HG03354 (cell line): ENCODE data around the gene ATOSB.

Experiments
- ATAC-seq: cut with Tn5 transposase; IDR thresholded peaks from one replicate; pipeline ENCODE4 v1.9.1; 2021; ENCODE audit warnings: mild to moderate bottlenecking; ENCODE audit not compliant: unreplicated experiment, poor library complexity, severe bottlenecking

ATOSB gene

DNA sequence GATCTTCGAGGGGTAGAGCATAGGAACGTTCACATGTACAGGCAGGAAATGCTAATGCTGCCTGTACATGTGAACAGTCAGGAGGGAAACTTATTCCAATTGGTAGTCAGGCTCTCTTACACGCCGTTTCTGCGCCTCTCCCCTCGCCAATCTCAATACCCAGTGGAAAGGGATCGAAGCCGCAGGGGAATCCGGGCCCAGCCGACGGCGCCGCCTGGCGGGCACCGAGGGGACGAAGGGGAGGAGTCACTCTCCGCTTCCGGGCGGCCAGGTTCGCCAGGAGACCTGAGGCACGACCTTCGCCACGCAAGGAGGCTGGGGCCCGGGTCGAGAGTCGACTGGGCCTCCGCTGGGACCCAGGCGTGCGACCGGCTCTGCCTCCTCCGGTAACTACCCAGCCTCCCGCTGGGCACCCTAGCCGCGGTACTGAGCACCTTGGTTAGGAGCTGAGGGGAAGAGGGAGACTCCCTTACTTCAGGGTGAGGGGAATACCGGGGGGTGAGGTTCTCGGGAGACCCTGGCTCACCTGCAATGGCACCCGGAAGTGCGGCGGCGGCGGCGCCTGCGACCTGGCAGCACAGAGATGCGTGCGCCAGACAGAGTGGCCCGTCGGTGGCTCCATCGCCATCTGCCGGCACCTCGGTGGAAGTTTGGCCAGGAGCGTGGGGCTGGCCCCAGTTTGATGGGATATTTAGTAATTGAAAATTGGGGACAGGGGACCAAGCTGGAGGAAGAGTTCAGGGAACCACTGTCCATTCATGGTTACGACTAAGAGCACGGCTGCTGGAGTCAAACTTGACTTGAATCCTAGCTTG lies 19.4 kb downstream of the ATOSB start, which contains the start of gene PIGO:
Gene PIGO, minus strand, starts transcription at position 557 of the 815 bp plus-strand sequence. CDS start 1,026 bp downstream, outside the sequence.
- peak; percentile 92 for ATAC-seq

DNA sequence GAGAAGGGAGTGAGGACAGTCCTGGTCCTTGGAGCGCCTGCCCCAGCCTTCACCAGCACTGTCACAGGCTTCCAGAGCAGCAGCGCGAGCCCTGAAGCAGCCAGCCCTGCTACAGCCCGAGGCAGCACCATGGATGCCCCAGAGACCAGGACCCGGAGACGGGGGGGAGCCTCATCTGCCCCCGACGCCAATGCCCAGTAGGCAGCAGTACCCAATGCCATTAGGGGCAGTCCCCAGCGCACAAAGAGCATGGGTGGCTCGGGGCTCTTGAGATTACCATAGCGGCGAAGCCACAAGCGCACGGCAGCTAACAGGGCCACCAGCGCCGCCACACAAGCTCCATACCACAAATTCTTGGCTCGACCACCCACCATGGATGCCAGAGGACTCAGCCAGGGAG lies 24.1 kb downstream of the ATOSB start:
- ATAC-seq, result no peak

DNA sequence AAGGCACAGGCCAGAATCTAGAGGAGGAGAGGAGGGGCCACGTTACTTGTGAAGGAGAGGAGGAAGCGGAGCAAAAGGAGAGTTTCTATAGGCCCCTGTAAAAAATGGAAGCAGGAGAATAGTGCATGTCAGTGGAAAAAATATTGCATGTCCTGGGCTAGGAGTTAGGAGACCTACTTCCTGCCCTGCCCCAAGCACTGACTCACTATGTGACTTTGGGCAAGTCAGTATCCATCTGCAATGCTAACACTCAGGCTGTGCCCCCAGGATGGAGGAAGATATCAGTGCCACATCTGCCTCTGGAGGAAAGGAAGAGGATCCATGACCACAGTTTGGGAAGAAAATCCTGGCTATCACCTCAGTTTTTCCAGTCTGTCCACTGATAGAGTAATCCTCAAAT lies 26.2 kb downstream of the ATOSB start:
- no peak for ATAC-seq

DNA sequence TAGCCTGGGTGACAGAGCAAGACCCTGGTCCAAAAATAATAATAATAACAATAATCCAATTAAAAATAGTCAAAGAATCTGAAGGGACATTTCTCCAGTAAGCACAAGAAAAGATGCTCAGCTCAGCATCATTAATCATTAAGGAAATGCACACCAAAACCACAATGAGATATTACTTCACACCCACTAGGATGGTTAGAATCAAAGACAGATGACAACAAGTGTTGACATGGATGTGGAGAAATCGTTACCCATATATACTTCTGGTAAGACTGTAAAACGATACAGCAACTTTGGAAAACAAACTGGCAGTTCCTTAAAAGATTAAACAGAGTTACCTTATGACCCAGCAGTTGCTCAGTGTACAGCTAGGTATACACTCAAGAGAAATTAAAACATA lies 30.6 kb downstream of the ATOSB start:
- no peak for ATAC-seq

DNA sequence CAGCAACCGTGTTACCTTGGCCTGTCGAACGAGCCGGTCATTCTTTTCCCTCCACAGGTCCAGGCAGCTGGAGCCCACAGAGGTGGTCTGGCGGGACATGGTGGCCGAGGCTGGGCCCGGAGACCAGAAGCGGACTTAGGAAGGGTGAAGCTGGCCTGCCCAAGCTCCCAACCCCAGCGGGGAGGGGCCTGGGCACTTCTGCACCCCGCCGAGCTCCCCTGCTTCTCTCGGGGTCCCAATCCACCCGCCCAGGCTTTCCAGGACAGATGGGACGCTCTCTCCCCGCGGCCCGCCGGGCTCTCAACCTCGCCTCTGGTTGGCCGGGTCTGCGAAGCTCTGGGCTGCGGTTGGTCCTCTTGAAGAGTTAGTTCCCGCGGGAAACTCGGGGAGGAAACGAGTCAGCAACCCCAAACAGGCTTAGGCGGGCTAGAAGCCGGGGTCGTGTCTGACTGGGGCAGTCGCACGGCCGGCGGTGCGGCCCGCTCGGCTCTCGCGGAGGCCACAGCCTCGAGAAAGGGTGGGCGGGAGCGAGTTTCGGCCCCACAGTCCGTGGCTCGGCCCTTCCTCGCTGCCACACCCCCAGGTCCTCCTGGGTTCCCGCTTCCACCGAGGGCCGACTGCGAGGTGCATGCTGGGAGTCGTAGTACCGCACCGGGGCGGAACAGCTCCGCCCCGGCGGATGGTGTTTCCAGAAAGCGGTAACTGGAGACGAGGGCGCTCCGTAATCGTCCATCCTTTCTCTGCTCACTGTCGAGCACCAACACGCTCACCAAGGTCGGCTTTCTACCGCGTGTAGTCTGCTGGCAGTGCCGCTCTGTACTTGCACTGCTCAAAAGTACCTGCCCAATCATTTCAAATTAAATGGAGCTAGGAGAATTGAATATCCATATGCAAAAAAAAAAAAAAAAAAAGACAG lies 36.0 kb downstream of the ATOSB start, which contains the start of gene FANCG:
Gene FANCG, minus strand, starts transcription at position 517 of the 916 bp plus-strand sequence. Its CDS starts 418 bp downstream, at position 99.
- peak; percentile 88 for ATAC-seq

DNA sequence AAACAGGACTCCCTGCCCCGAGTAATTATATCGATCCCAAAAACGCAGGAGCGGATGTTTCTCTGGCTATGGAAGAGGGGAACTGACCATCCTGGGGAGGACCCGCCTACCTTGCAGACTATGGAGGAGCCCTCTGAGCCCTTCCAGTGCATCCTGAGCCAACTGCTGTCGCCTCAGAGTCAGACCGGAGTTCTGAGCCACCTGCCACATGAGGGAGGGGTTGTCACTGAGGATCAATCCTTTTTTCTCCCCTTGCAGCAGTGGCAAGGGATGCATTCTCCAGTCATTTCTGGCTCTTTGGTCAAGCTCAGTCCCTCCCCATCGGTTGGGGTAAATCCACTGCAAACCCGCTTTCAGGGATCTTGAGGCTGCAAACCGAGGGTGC lies 36.6 kb downstream of the ATOSB start:
- ATAC-seq, result no peak

DNA sequence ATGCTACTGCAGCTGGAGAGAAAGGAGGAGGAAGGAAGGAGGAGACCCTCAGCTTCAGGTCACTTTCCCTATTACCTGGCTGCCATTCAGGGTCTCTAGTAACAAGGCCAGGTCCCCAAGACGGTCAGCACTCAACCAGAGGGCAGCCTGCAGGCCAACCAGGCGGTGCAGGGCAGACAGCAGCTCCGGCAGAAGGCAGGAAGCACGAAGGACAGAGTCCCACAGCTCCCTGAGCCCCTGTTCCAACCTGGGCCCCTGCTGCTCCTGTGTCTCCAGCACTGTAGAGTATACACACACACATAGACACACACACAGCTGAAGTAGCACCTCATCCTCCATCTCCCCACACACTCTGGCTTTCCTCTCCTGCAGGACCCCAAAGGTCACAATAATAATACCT lies 37.6 kb downstream of the ATOSB start:
- ATAC-seq, result no peak

DNA sequence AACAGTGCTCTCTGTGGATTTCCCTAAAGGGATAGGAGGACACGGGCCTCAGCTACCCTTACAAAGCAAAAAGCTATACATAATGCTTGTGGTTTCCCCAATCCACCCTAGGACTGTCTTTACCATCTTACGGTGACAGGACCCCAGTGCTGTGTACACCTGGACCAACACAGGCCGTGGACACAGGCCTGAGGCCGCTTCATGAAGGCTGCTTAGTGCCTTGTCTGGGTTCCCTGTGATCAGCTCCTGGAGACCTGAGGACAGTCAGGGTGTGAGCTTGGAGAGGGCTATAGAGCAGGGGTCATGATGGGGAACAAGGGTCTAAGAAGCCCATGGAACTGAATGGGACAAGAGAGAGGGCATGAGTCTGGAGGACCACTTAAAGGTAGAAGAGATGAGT lies 38.8 kb downstream of the ATOSB start:
- ATAC-seq, result no peak

DNA sequence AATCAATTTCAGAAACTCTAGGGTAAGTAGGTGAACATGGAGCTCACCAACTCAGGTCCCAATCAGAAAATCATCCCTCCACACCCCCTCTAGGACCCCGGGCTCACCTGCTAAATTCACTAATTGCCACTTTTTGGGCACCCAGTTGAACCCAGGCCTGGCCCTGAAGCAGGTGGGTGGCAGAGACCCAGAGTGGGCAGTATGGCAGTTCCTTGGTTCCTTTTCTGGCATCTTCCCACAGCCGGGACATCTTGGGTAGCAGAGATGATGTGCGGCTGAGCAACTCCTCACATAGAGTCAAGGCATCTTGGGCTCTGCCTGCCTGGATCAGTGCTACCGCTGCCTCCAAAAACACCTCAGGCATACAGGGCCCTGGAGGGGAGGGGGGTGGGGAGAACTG lies 40.3 kb downstream of the ATOSB start:
- no peak for ATAC-seq

DNA sequence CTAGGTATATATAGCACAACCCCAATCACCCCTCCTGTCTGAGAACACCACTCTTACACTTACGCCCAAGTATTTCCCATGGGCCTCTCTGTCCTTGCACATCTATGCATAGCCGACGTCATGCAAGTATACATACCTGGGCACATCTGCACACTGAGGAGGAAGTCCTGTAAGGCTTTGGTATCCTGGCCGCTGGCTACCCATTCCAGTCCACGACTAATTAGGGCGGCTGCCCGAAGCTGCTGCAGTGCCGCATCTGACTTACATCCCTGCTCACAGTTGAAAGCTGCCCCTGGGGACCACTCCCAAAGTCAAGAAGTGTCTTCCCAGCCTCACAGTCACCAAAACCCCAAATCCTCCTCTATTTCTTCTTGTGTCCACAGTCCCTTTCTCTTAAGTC lies 40.9 kb downstream of the ATOSB start:
- ATAC-seq, result no peak

DNA sequence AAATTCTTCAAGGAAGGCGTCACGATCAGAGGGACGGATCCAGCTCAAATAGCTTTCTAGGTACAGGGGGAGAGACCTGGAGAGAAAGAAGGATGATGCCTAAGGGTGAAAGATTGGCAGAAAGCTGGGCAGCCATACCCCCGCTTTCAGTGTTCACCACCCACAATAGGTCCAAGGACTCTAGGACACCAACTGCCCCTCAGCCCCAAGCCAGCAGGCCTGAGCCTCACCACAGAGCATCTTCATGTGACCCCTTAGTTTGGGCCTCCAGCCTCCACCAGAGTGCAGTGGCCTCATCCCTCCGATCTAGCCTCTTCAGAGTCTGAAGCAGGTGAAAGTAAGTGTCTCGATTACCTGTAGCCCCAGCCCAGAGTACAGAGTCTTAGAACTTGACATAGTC lies 41.5 kb downstream of the ATOSB start:
- no peak for ATAC-seq

DNA sequence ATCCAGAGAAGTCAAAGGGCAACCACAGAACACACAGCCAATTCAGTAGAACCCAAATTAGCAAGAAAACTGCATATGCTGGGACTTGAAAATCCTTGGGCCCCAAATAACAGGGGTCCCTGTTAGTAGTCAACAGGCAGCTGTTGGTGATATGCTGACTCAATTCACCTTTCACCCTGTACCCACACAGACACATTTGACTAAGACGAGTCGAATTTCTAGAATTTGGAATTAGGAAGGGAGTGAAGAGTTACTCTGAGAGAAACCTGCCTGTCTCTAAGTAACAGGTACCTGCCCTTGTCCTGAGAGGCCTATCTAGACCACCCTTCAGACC lies 42.4 kb downstream of the ATOSB start:
- ATAC-seq, result no peak

DNA sequence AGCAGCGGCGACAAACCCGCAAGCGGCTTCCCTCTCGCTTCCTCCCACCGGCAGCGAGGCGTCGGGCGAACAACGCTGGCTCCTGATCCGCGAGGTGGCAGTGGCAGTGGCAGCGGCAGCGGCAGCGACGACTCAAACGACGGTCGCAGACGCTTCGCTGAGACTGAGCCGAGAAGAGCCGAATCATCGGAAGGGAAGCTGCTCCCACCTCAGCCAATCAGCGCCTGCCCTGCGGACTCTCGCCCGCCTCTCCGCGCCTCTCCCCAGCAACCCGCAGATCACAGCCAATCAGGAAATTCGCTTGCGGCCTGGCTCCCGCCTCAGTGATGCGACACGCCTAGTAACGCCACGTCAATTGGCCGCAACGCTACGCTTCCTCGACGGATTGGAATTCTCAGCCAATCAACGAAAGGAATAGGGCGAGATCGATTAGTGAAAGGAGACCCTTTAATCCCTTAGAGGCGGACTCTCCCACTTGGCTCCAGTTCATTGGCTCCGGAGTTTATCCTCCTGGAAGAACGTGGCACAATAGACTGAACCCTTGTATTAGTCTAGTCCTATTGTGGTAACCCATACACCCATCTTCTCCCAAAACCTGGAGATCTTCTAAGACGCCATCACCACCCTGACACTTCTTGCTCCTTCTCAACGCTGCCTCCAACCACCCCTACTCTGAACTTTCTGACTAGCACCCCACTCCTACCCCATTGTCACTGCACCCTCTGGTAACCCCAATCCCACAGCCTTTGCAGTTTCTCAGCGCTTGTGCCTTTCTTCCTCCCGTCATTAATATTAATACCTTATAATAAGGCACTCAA lies 43.0 kb downstream of the ATOSB start, which contains the start of gene VCP:
Gene VCP, minus strand, starts transcription at position 165 of the 818 bp plus-strand sequence. CDS start 272 bp downstream, outside the sequence.
- peak; percentile 88 for ATAC-seq

DNA sequence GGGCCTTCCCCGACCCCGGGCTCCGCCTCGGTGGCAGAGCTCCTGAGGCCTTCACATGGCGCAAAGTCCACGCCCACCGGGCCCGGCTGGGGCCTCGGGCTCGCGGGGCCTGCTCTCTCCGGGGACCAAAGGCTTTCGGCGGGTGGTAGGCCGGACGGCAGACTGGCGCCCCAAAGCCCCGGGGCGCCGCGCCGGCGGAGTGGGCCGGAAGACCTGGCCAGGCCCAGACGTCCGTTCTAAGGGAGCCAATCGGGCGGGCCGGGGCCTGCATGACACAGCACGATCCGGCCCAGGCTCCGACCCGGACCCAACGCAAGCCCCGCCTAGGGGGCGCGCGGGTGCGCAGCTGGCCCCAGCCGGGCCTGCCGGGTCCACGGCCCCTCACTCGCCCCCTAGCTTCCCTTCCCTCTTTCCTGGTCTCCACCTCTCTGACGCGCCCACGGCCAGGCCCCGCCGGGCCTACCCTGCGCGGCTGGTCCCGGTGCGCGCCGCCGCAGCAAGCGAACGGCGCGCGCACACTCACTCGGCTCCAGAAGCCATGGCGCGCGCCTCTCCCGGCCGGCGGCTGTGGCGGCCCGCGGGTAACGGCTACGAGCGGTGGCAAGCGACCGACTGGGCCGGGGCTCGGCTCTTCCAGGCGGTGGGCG lies 43.7 kb downstream of the ATOSB start:
- ATAC-seq, result peak; percentile 67

DNA sequence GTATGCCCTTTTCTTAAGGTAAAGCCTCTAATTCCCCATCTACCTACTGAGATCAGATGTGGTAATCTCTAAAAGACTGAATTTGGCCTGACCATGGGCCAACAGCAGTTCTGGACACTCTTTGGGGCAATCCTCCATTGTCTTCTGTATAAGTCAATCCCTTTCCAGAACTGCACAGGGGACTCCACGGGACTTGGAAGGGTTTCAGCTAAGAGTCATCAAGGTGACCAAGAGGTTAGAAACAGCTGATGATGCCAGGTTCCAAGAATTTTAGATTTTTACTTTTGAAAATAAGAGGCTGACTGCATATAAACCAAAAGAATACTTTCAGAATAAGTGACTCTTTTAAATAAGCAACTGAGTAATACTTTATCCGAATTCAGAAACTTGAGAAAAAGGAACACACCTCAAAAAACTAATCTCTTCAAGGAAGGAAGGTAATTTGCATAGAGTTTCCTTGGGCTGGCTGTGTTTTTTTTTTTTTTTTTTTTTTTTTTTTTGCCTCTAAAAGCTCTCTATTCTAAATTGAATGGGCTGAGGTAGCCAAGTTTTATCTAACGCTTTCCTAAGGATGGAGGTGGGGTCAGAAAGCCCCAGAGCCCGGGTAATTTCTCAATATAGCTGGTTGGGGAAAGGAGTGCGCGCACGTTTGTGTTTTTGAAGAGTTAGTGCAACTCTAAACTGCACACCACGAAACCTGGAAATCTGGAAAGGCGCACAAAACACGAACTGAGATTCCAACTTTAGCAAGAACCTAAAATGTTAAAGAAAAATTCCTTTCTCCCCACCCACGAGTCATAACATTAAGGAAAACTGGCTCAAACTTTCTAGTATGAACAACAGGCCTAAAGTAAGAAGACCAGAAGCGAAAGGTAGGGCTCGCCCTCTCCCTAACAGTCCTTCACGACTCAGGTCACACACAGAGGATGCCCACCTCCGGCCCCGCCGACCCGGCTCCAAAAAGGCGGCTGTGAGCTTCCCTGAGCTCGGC lies 44.5 kb downstream of the ATOSB start:
- ATAC-seq, result no peak

DNA sequence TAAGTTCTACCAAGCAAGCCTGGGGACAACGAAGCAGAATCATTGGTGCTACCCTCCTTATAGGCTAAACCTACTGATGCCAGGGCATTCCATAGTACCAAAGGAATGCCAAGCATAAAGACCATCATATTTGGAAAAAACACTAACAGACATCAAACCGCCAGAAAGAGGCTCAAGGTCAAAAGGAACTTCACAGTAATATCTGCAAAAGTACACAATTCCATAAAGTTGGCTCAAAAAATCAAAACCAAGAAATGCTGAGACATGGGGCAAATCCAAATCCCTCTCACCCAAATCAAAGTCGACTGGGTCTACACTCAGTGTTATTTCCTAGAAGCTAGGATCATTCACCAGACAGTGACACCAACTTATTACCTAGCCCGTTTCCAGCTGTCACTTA lies 46.6 kb downstream of the ATOSB start:
- no peak for ATAC-seq

DNA sequence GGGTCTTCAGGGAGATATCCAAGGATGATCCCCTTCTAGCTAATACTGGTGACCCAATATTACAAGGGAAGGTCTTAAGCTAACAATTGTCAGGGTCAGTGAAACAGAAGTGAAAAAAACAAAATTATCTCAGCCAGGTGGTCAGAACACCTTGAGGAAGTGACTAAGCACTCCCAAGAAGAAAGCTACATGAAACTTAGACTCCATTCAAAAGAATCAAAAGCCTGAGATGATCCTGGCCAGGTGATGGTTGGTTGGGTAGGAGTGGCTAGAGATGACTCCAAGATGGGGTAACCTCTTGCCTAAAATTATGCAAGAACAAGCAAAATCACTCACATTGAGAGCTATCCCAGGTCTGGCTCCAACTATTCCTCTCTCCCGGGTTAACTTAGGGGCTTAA lies 48.6 kb downstream of the ATOSB start:
- ATAC-seq, result no peak

DNA sequence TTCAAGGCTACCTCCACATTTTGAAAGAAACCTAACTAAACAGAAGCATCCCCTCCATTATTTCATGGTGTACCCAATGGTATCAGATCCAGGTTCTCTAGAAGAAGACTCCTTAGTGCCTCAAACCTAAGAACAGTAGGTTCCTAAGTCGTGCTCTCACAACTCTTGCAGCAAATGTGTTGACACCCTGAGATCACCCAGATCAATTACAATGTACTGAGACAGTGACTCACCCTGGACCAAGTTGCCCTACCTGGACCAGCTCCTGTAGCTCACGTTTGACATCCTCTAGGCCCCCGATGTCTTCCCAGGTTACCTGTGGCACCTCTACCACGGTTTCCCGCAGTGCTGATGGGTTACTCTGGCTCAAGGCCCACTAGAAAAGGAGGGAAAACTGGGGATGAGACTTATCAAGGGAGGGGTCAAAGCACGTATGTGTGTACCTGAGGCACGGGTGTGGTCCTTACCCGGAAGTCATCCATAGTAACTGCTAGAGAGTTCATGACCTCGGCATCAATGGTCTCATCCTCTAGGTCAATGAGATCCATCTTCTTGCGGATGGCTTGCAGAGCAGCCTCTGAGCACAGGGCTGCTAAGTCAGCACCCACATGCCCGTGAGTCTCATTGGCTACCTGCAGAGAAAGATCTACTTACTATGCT lies 55.0 kb downstream of the ATOSB start:
- no peak for ATAC-seq
